Neural cell (in vitro differentiated cells): Measurements from ENCODE around the gene KIF6.

ENCODE experiments used
- EP300 ChIP-seq: fragments of 450-650 bp; conservative IDR thresholded peaks from 2 replicates; pipeline ENCODE4 v1.6.1; 2014; ENCODE audit warnings: antibody characterized with exemption, mild to moderate bottlenecking, moderate library complexity; ENCODE audit not compliant: poor library complexity, severe bottlenecking
- EZH2 ChIP-seq: fragments of 200-600, 300-800 bp; shearing (Covaris generic), sonication (generic); IDR thresholded peaks from 2 replicates; pipeline ENCODE4 v1.6.1; 2014; ENCODE audit warnings: antibody characterized with exemption, low read length, borderline replicate concordance, mild to moderate bottlenecking; ENCODE audit not compliant: insufficient read depth, poor library complexity, severe bottlenecking
- MXI1 ChIP-seq: fragments of 450-650 bp; conservative IDR thresholded peaks from 2 replicates; pipeline ENCODE4 v1.6.1; 2014; ENCODE audit warnings: antibody characterized with exemption, mild to moderate bottlenecking; ENCODE audit not compliant: poor library complexity, severe bottlenecking
- POLR2AphosphoS5 ChIP-seq: IDR thresholded peaks from 2 replicates; pipeline ENCODE4 v1.6.1; 2012
- SMC3 ChIP-seq: fragments of 450-650 bp; conservative IDR thresholded peaks from 2 replicates; pipeline ENCODE4 v1.6.1; 2014; ENCODE audit warnings: antibody characterized with exemption, mild to moderate bottlenecking, moderate library complexity; ENCODE audit not compliant: poor library complexity
- TF ChIP-seq, protein P1 (sequence below): fragments of 450-650 bp; IDR thresholded peaks from 2 replicates; pipeline ENCODE4 v1.5.1; 2014; ENCODE audit warnings: antibody characterized with exemption, mild to moderate bottlenecking, moderate library complexity; ENCODE audit not compliant: poor library complexity, severe bottlenecking

DNA sequence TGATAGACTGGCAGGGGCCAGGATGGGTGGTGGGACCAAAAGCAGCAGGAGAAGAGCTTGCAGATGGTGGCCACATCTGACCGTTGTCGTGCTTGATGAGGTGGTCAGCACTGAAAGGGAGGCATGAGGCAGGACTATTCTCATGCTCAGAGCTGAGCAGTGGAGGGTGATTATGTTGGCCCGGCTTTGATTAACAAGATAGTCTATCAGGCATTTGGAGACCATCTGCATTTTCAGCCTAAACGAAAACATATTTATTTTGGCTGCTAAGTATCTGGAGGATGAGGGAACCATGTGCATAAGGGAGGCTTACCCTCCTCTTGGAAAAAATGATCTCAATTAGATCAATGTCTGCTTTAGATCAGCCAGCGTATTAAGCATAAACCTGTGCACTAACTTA is 261.1 kb downstream of the KIF6 start:
- TF ChIP-seq, protein P1, sequence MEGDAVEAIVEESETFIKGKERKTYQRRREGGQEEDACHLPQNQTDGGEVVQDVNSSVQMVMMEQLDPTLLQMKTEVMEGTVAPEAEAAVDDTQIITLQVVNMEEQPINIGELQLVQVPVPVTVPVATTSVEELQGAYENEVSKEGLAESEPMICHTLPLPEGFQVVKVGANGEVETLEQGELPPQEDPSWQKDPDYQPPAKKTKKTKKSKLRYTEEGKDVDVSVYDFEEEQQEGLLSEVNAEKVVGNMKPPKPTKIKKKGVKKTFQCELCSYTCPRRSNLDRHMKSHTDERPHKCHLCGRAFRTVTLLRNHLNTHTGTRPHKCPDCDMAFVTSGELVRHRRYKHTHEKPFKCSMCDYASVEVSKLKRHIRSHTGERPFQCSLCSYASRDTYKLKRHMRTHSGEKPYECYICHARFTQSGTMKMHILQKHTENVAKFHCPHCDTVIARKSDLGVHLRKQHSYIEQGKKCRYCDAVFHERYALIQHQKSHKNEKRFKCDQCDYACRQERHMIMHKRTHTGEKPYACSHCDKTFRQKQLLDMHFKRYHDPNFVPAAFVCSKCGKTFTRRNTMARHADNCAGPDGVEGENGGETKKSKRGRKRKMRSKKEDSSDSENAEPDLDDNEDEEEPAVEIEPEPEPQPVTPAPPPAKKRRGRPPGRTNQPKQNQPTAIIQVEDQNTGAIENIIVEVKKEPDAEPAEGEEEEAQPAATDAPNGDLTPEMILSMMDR: no peak
- TF ChIP-seq MXI1 (no peak), POLR2AphosphoS5 (no peak), EZH2 (no peak), SMC3 (no peak), EP300 (no peak)
